ENCODE results near the gene CSF1.
"Not testable (repeated sequence)": the region's sequence is repeated elsewhere in the genome, so short reads cannot be mapped to it uniquely, and the experiment has no call there.

The CSF1 gene, protein sequence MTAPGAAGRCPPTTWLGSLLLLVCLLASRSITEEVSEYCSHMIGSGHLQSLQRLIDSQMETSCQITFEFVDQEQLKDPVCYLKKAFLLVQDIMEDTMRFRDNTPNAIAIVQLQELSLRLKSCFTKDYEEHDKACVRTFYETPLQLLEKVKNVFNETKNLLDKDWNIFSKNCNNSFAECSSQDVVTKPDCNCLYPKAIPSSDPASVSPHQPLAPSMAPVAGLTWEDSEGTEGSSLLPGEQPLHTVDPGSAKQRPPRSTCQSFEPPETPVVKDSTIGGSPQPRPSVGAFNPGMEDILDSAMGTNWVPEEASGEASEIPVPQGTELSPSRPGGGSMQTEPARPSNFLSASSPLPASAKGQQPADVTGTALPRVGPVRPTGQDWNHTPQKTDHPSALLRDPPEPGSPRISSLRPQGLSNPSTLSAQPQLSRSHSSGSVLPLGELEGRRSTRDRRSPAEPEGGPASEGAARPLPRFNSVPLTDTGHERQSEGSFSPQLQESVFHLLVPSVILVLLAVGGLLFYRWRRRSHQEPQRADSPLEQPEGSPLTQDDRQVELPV

DNA sequence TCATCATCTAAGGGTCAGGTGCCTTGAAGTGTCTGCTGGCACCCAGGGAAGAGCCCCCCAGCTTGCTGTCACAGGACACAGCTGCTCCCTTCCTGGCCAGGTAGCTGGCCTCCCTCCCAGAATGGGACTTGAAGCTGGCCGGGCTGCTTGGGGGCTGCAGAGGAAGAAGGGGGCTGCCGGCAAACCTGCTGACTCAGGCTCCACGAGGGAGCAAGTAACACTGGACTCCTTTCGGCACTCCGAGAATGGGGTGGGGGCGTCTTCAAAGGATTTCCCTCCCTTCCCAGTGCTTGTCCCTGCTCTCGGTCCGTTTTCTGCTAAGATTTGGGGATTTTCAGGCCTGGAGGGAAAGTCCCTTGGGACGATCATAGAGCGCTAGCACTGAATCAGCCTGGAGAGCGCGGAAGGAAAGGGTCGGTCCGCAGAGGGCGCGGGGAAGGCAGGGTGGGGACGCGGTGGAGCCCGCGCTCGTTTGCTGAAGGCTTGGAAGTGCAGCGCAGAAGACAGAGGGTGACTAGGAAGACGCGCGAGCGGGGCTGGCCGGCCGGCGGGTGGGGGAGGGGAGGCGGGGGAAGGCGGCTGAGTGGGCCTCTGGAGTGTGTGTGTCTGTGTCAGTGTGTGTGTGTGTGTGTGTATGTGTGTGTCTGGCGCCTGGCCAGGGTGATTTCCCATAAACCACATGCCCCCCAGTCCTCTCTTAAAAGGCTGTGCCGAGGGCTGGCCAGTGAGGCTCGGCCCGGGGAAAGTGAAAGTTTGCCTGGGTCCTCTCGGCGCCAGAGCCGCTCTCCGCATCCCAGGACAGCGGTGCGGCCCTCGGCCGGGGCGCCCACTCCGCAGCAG is at the start of gene CSF1:
Gene CSF1 (plus strand): TSS at position 727 of the 840 bp plus-strand sequence. CDS start 175 bp downstream, outside the sequence.
- no peak for DNase-seq (ENCODE audit: low read depth, low spot score)

GRCh38 chr1:109861616-109862015 is 49.0 kb upstream of the CSF1 start:
- not testable (repeated sequence) for H3K27ac ChIP-seq; DNase-seq (ENCODE audit: low read depth, low spot score)

More for the DNA sequence above, at the start of gene CSF1:
- H3K27ac ChIP-seq = no peak within 1 kb of the TSS

GRCh38 chr1:109863667-109864046 is 47.0 kb upstream of the CSF1 start:
- no peak for DNase-seq (ENCODE audit: low read depth, low spot score)
- no peak overlapping the region for H3K27ac ChIP-seq

DNA sequence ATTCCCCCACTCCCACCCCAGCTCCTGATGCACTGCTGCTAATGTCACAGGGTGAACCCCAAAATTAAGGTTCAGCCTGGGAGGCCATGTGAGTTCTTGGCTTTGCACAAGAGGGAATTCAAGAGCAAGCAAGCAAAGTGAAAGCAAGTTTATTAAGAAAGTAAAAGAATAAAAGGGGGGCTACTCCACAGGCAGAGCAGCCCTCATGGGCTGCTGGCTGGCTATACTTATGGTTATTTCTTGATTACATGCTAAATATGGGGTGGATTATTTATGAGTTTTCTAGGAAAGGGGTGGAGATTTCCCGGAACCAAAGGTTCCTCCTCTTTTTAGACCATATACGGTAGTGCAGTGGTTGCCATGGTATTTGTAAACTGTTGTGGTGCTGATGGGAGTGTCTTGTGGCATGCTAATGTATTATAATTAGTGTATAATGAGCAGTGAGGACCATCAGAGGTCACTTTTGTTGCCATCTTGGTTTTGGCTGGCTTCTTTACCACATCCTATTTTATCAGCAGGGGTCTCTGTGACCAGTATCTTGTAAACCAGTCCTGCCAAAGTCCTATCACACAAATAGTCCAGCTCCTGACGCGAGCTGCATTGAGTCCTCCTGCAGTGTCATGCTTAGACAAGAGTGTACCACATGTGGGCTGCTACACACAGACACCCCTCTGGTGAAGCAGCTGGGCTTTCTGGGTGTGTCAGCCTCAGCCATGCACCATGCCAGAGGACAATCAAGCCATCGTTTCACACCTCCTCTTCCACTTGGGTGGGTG is 46.4 kb upstream of the CSF1 start:
- no peak for DNase-seq (ENCODE audit: low read depth, low spot score)
- no peak overlapping the region for H3K27ac ChIP-seq

DNA sequence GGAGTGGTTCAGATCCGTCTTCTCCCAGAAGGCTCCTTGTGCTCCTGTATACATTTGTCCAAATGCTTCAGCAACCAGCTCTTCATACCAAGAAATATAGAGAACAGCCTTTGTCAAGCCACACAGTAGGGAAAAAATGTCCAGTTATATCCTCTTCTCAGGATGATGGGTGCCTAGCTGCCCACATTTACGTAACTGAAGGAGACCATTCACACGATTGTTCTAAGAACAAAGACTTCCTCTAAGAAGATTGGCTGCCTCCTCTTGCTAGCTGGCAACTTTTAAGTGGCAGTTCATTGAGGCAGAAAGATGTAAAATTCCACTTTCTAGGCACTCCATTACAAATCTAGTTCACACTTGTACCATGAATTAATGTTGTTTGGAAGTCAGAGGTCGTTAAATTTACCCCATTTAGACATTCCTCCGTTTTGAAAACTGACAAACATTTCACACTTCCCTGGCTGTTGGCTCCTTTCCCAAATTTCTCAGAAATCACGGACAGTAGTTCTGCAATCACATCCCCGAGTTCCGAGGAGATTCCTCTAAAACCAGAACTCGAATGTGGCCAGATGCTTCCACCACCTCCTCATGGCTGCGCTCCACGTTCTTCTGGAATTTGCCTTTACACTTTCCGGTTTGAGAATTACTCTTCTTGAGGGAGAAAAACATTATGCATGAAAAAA is 45.6 kb upstream of the CSF1 start:
- DNase-seq (ENCODE audit: low read depth, low spot score) = no peak
- no peak overlapping the region for H3K27ac ChIP-seq

DNA sequence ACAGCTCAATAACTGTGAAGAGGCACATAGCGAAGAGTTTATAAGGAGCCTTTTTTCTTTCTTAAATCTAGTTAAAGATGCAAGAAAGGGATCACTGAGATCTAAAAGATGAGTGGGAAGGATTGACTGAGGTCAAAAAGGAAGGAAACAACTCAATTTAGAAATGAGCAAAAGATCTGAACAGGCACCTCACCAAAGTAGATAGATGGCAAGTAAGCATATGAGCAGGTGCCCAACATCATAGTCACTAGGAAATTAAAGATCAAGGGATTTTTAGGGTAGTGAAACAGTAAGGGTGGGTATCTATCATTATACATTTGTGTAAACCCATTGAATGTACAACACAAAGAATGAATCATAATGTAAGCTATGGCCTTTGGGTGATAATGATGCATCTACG is 44.6 kb upstream of the CSF1 start:
- DNase-seq (ENCODE audit: low read depth, low spot score) = no peak
- H3K27ac ChIP-seq = no peak overlapping the region

DNA sequence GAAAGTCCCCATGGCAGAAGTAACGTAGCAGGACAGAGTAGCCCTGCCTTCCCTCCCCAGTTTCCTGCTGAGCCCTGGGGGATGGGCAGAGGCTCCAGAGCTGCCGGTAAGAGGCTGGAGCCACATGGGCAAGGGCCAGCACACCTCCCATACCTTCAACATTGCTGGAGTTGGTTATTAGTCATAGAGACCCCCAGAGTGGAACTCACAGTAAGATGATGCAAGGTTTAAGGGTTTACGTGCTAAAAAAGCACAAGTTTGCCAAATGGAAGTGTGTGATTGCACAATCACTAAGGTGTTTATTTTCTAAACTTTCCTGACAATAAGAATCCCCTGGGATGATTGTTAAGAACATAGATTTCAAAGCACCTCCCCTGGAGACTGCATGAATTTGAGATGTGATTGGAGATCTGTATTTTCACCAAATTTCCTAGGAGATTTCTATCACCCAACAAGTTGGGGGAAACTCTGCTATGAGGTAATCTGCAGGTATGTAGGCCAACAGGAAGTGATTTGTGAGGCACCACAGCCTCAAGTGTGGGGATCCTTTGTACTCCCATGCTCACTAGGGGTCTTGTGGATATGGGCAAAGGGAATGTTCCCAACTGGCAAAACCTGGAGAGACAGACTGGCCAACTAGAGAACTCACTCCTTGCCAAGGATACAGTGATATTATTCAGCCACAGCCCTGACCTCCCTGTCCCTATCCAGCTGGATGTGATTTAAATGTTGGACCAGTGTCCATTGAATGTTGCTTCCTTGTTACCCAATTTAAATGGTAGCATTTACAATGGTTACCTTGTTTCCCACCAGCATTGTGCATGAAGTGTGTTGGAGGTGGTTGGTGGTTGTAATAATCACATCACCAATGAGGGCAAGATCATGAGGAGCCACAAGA is 37.1 kb upstream of the CSF1 start:
- no peak for DNase-seq (ENCODE audit: low read depth, low spot score)
- no peak overlapping the region for H3K27ac ChIP-seq

GRCh38 chr1:109874445-109874844 is 36.2 kb upstream of the CSF1 start:
- DNase-seq (ENCODE audit: low read depth, low spot score) = no peak
- no peak overlapping the region for H3K27ac ChIP-seq

DNA sequence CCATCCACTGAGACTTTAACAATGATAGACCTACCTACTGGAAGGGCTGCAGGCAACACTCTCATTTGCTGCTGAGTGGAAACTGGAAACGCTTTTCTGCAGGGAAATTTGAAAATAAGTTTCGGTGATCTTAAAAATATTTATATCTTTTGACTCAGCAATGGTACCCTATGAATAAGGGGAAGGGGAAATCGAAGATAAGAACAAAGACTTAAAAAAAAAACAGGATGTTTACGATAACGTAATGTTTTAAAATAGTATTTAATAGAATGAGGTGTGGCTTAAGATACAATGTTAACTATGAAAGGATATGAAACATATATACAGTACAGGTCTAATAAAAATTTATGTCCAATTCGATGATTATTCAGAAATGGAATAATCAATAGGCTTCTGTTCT is 34.8 kb upstream of the CSF1 start:
- no peak overlapping the region for H3K27ac ChIP-seq
- no peak for DNase-seq (ENCODE audit: low read depth, low spot score)

GRCh38 chr1:109876617-109877316 is 33.9 kb upstream of the CSF1 start:
- no peak for DNase-seq (ENCODE audit: low read depth, low spot score)
- H3K27ac ChIP-seq = no peak overlapping the region

DNA sequence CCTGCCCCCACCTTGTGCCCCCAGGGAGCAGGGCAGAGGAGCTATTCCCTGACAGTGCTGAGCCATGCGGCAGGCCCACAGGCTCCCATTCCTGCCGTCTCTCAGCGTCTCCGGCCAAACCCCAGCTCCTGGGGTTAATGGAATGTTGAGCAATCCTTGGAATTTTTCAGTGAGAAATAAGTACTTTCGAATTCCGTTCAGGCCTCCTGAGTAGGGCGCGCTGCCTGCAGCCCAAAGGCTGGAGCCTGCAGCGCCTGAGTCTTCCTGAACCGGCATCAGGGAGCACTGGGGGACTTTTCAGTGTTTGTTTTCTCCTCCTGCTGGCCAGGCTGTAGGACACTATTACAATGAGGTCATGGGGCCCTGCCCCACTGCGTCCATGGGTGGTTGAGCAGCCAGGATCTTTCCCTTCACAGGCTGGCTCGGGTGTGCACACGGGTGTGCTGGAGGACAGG is 33.3 kb upstream of the CSF1 start:
- H3K27ac ChIP-seq = no peak overlapping the region
- DNase-seq (ENCODE audit: low read depth, low spot score) = no peak

- DNase-seq (ENCODE audit: low read depth, low spot score) = no peak
- no peak overlapping the region for H3K27ac ChIP-seq
These were observed 32.9 kb upstream of the CSF1 start for GRCh38 chr1:109877776-109878175.

DNA sequence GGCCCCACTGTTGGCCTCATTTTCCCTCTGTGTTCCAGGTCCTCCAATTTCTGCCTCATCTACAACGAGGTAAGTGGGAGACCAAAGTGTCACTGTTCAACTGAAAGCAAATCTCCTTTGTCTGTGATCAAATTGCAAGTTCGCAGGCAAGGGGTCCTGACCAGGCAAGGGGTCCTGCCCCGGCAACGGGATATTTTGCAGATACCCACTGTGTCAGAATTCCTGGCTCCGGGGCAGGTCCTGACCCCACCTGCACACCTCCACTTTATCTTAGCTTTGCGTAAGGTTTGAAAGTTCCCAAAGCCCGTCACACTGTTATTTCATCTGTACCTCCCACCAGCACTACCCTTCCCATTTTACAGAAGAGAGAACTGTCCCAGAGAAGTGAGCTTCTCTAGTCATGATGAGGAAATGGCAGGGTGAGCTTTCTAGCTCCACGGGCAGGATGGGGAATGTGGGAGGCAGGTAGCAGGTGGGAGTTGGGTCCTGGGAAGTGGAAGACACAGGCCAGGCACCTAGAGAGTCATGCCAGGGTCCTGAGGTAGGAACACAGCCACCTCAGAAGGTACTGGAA is 32.0 kb upstream of the CSF1 start:
- no peak for DNase-seq (ENCODE audit: low read depth, low spot score)
- no peak overlapping the region for H3K27ac ChIP-seq

- not testable (repeated sequence) for DNase-seq (ENCODE audit: low read depth, low spot score); H3K27ac ChIP-seq
These were observed 31.3 kb upstream of the CSF1 start for GRCh38 chr1:109879371-109879770.

DNA sequence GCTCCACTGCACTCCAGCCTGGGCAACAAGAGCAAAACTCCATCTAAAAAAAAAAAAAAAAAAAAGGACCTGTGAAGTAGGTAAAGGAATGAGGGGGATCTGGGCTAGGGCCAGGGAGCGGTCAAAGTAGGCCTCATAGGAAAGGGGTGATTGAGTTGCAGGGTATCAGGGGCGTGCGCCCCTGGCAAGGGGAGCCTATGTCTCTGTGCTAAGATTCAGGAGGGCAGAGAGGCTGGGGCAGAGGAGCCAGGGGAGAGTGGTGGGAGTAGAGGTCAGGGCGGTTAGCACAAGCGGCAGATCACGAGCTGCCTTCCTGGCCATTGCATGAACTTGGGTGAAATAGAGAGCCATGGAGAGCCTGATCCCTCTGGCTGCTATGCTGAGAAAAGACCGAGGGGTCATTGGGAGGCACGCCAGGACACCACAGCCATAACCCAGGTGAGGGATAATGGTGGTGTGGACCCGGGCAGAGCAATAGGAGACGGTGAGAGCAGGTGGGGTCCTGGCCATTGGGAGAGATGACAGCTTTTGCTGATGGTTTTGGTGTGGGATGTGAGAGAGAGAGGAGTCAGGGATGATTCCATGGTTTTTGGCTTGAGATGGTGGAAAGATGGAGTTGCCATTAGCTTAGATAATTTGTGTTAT is 30.6 kb upstream of the CSF1 start:
- H3K27ac ChIP-seq = no peak overlapping the region
- DNase-seq (ENCODE audit: low read depth, low spot score) = no peak

- no peak for DNase-seq (ENCODE audit: low read depth, low spot score)
- no peak overlapping the region for H3K27ac ChIP-seq
These were observed 29.4 kb upstream of the CSF1 start for GRCh38 chr1:109880971-109881894.

Measured in epithelial cell of prostate (primary cell).